ENCODE measurements around the gene HOXB5. TPM values are rescaled to one million over a fixed set of nuclear protein-coding genes. Genes with fewer than 3 reads are reported as not detected.

The HOXB5 gene
- total RNA-seq, 1 donor from 2014 or later = 31.1 TPM

DNA sequence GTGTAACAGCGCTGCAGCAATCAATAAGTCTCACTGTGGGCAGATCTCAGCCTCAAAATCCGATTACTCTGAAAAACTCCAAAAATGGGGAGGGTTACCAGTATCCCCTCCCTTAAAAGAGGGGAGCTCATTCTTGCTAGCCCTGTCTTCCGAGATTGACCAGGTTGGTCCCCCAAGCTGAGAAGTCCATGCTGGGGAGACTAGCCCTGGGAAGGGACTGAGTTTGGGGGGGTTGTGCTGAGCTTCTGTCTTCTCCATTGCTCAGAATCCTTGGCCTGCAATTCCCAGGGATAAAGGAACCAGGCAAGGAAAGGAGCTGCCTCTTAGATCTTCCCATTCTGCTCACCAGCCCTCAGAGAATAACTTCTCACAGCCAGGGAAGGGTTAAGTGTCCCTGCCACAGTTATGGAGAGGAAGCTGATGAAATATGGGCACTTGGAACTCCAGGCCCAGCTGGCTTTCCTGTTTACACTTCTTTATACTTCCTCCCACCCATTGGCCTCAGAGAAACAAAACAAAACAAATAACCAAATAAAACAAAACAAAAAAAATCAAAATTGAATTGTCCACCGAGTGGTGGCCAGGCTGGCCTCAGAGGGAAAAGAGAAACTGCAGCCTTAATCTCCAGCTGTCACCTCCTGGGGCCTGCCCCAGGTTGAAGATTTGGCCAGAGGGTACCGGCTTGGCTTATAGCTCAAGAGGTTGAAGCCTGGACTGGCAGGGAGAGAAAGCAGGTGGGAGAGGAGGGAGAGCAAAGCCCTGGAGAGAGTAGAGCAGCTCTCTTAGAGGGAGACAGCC lies 6.1 kb downstream of the HOXB5 start:
- no peaks in the 10 kb centered on the region for H3K27me3 Mint-ChIP-seq (ENCODE audit: low read depth)
- peak overlapping the region; percentile 100 for H3K27ac Mint-ChIP-seq
- no peak for DNase-seq (ENCODE audit: low spot score in 2 of 2, unreplicated experiment in 2 of 2)
- TF ChIP-seq, protein P1, sequence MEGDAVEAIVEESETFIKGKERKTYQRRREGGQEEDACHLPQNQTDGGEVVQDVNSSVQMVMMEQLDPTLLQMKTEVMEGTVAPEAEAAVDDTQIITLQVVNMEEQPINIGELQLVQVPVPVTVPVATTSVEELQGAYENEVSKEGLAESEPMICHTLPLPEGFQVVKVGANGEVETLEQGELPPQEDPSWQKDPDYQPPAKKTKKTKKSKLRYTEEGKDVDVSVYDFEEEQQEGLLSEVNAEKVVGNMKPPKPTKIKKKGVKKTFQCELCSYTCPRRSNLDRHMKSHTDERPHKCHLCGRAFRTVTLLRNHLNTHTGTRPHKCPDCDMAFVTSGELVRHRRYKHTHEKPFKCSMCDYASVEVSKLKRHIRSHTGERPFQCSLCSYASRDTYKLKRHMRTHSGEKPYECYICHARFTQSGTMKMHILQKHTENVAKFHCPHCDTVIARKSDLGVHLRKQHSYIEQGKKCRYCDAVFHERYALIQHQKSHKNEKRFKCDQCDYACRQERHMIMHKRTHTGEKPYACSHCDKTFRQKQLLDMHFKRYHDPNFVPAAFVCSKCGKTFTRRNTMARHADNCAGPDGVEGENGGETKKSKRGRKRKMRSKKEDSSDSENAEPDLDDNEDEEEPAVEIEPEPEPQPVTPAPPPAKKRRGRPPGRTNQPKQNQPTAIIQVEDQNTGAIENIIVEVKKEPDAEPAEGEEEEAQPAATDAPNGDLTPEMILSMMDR (IDR thresholded peaks at IDR 0.05; ENCODE audit: unreplicated experiment) = no peak
- H3K4me1 Mint-ChIP-seq = peaks cover 66% of the 10 kb centered on the region
- H3K36me3 Mint-ChIP-seq = peaks cover 50% of the 10 kb centered on the region
- H3K4me3 Mint-ChIP-seq = peak overlapping the region; percentile 90
- H3K9me3 Mint-ChIP-seq = no peaks in the 10 kb centered on the region

DNA sequence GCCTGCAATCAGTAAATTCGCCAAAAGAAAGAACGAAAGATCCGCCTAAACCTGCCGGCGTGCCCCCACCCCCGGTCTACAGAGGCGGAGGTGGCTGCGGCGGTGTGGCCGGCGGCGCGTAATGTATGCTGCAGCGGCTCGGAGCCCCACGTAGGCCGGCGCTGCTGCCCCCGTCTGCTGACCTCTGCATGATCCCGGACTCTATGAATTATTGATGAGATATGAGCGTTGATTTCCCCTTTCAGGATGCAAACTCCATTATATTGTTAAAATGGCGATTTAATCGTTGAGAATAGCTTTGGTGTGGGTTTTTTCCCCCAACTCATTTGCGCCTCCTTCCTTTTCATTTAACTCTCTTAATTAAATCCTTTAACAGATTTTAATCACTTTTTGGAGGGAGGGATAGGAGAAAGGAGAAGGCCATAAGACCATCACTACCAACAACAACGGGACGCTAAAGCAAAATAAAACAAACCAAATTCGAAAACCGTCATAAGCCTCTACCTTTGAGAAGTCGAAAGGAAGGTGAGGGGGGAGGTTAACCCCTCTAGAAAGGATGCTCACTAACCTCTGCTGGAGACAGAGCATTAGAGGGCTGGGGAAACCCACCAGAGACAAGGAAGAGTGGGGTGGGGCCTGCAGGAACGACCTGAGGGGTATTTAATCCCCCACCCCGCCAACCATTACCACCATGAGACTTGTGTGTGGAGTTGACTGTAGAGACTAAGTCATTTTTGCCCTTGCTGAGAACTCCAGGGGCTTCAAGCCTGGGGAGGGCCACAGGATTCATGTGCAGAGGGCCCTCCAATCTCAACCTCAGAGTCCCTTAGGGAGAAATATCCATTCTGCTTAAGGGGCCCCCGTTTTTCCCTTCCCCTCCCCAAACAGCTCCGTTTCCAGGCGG lies 7.0 kb downstream of the HOXB5 start:
- DNase-seq (ENCODE audit: low spot score in 2 of 2, unreplicated experiment in 2 of 2) = no peak
- no peaks in the 10 kb centered on the region for H3K27me3 Mint-ChIP-seq (ENCODE audit: low read depth)
- H3K9me3 Mint-ChIP-seq = no peaks in the 10 kb centered on the region
- peaks cover 68% of the 10 kb centered on the region for H3K4me1 Mint-ChIP-seq
- peak overlapping the region; percentile 90 for H3K4me3 Mint-ChIP-seq
- peak overlapping the region; percentile 100 for H3K27ac Mint-ChIP-seq
- peaks cover 51% of the 10 kb centered on the region for H3K36me3 Mint-ChIP-seq
- TF ChIP-seq, protein P1 (IDR thresholded peaks at IDR 0.05; ENCODE audit: unreplicated experiment) = no peak

DNA sequence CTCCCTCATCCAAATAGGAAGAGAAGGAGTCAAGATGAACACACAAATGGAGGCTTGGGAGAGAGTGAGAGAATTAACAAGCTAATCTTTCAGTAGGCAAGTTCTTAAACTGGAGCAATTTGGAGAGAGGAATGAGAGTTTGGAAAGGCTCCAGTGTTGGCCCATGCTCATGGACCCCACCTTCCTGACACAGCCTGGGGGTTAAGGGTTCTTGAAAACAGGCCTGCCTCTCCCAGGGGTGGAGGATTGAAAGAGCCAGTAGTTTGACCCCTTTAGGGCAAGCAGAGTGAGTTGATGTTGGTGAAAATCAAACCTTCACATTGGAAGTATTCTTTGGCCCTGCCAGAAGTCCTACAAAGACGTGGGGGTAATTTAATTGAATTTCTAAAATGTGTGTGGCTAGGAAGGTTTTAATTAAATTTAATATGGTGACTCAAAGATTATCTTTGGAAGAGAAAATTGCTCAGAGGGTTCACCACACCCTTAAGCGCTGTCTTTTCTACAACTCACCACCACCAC lies 9.3 kb downstream of the HOXB5 start:
- TF ChIP-seq, protein P1 (IDR thresholded peaks at IDR 0.05; ENCODE audit: unreplicated experiment) = no peak
- no peaks in the 10 kb centered on the region for H3K27me3 Mint-ChIP-seq (ENCODE audit: low read depth)
- H3K9me3 Mint-ChIP-seq = no peaks in the 10 kb centered on the region
- H3K27ac Mint-ChIP-seq = peak overlapping the region; percentile 100
- H3K36me3 Mint-ChIP-seq = peaks cover 46% of the 10 kb centered on the region
- DNase-seq (ENCODE audit: low spot score in 2 of 2, unreplicated experiment in 2 of 2) = no peak
- H3K4me1 Mint-ChIP-seq = peaks cover 75% of the 10 kb centered on the region
- H3K4me3 Mint-ChIP-seq = peak overlapping the region; percentile 90

DNA sequence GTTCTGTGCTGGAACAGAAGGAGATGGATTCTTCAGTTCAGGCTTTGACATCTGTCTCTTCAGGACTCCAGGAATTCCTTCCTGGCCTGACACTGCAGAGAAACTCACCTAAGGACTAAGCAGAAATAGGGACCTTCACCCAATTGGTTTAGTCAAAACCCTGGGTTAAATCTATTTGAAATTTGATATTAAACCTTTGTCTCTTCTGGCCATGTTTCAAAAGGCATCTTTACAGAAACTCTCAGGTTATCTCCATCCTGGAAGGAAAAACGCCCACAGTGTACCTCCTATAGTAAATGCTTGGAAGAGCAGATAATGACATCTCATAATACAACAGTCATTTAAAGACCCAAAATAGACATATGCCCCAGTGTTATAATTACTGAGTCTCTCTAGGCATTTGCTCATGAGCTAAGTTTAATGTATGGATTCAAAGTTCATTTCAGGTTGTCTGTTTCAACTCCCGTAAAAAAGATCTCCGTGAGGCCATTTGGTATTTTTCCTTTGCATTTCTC lies 9.8 kb downstream of the HOXB5 start:
- H3K36me3 Mint-ChIP-seq = peaks cover 46% of the 10 kb centered on the region
- H3K27me3 Mint-ChIP-seq (ENCODE audit: low read depth) = no peaks in the 10 kb centered on the region
- DNase-seq (ENCODE audit: low spot score in 2 of 2, unreplicated experiment in 2 of 2) = no peak
- no peaks in the 10 kb centered on the region for H3K9me3 Mint-ChIP-seq
- H3K27ac Mint-ChIP-seq = peak overlapping the region; percentile 100
- H3K4me3 Mint-ChIP-seq = peak overlapping the region; percentile 90
- H3K4me1 Mint-ChIP-seq = peaks cover 80% of the 10 kb centered on the region
- TF ChIP-seq, protein P1 (IDR thresholded peaks at IDR 0.05; ENCODE audit: unreplicated experiment) = no peak

DNA sequence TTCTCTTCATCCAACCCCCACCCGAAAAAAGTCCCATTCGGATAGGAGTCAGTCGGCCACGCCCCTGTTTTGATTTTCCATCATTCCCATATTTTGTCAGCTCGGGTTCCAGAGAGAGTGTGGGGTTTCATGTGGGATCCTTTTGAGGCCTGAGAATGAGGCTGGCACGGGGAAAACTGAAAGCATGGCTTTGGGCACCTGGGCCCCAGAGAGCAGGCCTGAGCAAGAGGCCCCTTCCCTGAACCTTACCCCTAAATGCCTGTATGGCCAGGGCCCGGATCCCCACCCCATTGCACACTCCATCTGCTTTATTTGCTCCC lies 10.9 kb downstream of the HOXB5 start:
- H3K4me1 Mint-ChIP-seq = peaks cover 84% of the 10 kb centered on the region
- H3K27me3 Mint-ChIP-seq (ENCODE audit: low read depth) = no peaks in the 10 kb centered on the region
- no peaks in the 10 kb centered on the region for H3K9me3 Mint-ChIP-seq
- no peak for DNase-seq (ENCODE audit: low spot score in 2 of 2, unreplicated experiment in 2 of 2)
- TF ChIP-seq, protein P1 (IDR thresholded peaks at IDR 0.05; ENCODE audit: unreplicated experiment) = no peak
- H3K4me3 Mint-ChIP-seq = peak overlapping the region; percentile 90
- H3K27ac Mint-ChIP-seq = peak overlapping the region; percentile 100
- peaks cover 45% of the 10 kb centered on the region for H3K36me3 Mint-ChIP-seq

Data from mesothelial cell of epicardium (in vitro differentiated cells).